Activated naive CD4-positive, alpha-beta T cell treated with Interleukin-2 at 50 U/mL for 16 hours (primary cell): ENCODE data around the gene TMUB2.
A peak's percentile ranks its signal among the peaks of the same experiment; 100 is the strongest.

Experiments used
- DNase-seq: peaks from one replicate; pipeline ENCODE4 v3.0.0-alpha.2; 2020

The TMUB2 gene

GRCh38 chr17:44176671-44177501 lies 9.9 kb upstream of the TMUB2 start:
- DNase-seq = no peak

GRCh38 chr17:44177640-44178039 lies 9.1 kb upstream of the TMUB2 start:
- no peak for DNase-seq

- no peak for DNase-seq
These were observed 8.6 kb upstream of the TMUB2 start for GRCh38 chr17:44178133-44178532.

GRCh38 chr17:44183024-44183423 lies 3.7 kb upstream of the TMUB2 start:
- no peak for DNase-seq

GRCh38 chr17:44184212-44184810 lies 2.5 kb upstream of the TMUB2 start:
- no peak for DNase-seq

- DNase-seq = peak; percentile 34
These were observed 543 bp downstream of the TMUB2 start for GRCh38 chr17:44187131-44187899.

- DNase-seq = no peak
These were observed 2.0 kb downstream of the TMUB2 start for GRCh38 chr17:44188576-44189403.

- no peak for DNase-seq
These were observed 3.7 kb downstream of the TMUB2 start for GRCh38 chr17:44190481-44190880.

- no peak for DNase-seq
These were observed 4.6 kb downstream of the TMUB2 start for GRCh38 chr17:44191369-44191768.

- DNase-seq = no peak
These were observed 5.2 kb downstream of the TMUB2 start for GRCh38 chr17:44191941-44192496.

- no peak for DNase-seq
These were observed 6.0 kb downstream of the TMUB2 start for GRCh38 chr17:44192750-44193149.

GRCh38 chr17:44193326-44194084 lies 6.7 kb downstream of the TMUB2 start:
- no peak for DNase-seq

- no peak for DNase-seq
These were observed 10.3 kb downstream of the TMUB2 start for GRCh38 chr17:44197107-44197506.

- peak; percentile 34 for DNase-seq
These were observed 11.4 kb downstream of the TMUB2 start for GRCh38 chr17:44197980-44198720.

- DNase-seq = peak; percentile 59
These were observed 12.2 kb downstream of the TMUB2 start for GRCh38 chr17:44198721-44199552.

GRCh38 chr17:44199553-44200477 lies 13.0 kb downstream of the TMUB2 start, which contains the start of gene ATXN7L3:
TSS of gene ATXN7L3 (minus strand) at chr17:44199884. CDS start at chr17:44198070, 1,814 bp downstream.
- DNase-seq = peak; percentile 100

- no peak for DNase-seq
These were observed 13.8 kb downstream of the TMUB2 start for GRCh38 chr17:44200478-44201155.

GRCh38 chr17:44202756-44203155 lies 16.0 kb downstream of the TMUB2 start:
- DNase-seq = no peak
